Heart right ventricle (tissue), 16 donors: ENCODE data around the gene GRM8. TPM values are rescaled to one million over a fixed set of nuclear protein-coding genes. Genes with fewer than 3 reads are reported as not detected.

Experiments used
- ATAC-seq, 8 donors: fragments of 200-7000 bp; cut with Tn5 transposase; one replicate each; pipeline ENCODE4 v1.9.1; 2020; ENCODE audit warnings: mild to moderate bottlenecking in 8 of 8, moderate library complexity in 8 of 8, moderate number of reproducible peaks in 1 of 8
- DNase-seq, 2 donors: peaks; one replicate each; pipeline ENCODE4 v3.0.0-alpha.2; 2020
- H3K27ac ChIP-seq, 10 donors: fragments of 200-600 bp; sonication (generic) in 2 of 10; one replicate each; pipeline versions ENCODE4 v1.5.0 to v1.8.0; 2020 to 2022; ENCODE audit warnings: mild to moderate bottlenecking in 3 of 10
- H3K27me3 ChIP-seq, 7 donors: fragments of 200-600 bp; one replicate each; pipeline ENCODE4 v1.8.0; 2021 to 2022; ENCODE audit warnings: mild to moderate bottlenecking in 2 of 7
- H3K36me3 ChIP-seq, 9 donors: fragments of 200-600 bp; sonication (generic) in 1 of 9; one replicate each; pipeline versions ENCODE4 v1.5.0 to v1.8.0; 2020 to 2022; ENCODE audit warnings: mild to moderate bottlenecking in 2 of 9
- H3K4me1 ChIP-seq, 9 donors: fragments of 200-600 bp; sonication (generic) in 1 of 9; one replicate each; pipeline versions ENCODE4 v1.5.0 to v1.8.0; 2020 to 2022; ENCODE audit warnings: mild to moderate bottlenecking in 4 of 9
- H3K4me3 ChIP-seq, 10 donors: fragments of 200-600 bp; sonication (generic) in 2 of 10; one replicate each; pipeline versions ENCODE4 v1.5.0 to v1.8.0; 2020 to 2022; ENCODE audit warnings: mild to moderate bottlenecking in 7 of 10, moderate library complexity in 2 of 10
- H3K9me3 ChIP-seq, 11 donors: fragments of 200-600 bp in 10 of 11; sonication (generic) in 2 of 11; one replicate each; pipeline versions ENCODE4 v1.5.0 to v1.8.0; 2013 to 2022; ENCODE audit warnings: mild to moderate bottlenecking in 2 of 11, control low read depth in 1 of 11, moderate library complexity in 1 of 11
- CTCF ChIP-seq, 9 donors: fragments of 200-600 bp; sonication (generic) in 2 of 9; IDR thresholded peaks; one replicate each; pipeline versions ENCODE4 v1.5.0 to v1.8.0; 2021 to 2022; ENCODE audit warnings: antibody characterized with exemption in 9 of 9, mild to moderate bottlenecking in 5 of 9, moderate library complexity in 1 of 9
- WGBS, 2 donors: extraction: QIAGEN DNeasy Blood & Tissue Kit; methylation state at CpG; one replicate each; pipeline ENCODE4 v1.1.7; 2013; ENCODE audit warnings: inconsistent platforms in 1 of 2; 5-methylcytosine and 5-hydroxymethylcytosine counted together
- intact Hi-C, 10 donors: fragments of 100-400 bp; cut with DNase I; formaldehyde crosslinking; loops; one replicate each; pipeline versions ENCODE4 v1.11.1 to v1.14.2; 2022
- polyA plus RNA-seq, 2 donors: library from polyadenylated mRNA; stranded (reverse); fragments of 200-250 nt; gene quantifications; one replicate each; pipeline ENCODE4 v1.2.3, GENCODE V29; 2013
- total RNA-seq, 10 donors: library from RNA; stranded (reverse); fragmentation: NEBNext Ultra II Directional in 3 of 10; extraction: Animal tissue kit (Norgen Biotek cat#: 25700) in 3 of 10; gene quantifications; one replicate each; pipeline versions ENCODE4 v1.2.1 to v1.2.4, GENCODE V29; 2021 to 2023
- donor health status: Arrhythmogenic right ventricular cardiomyopathy.
- donor health status: ischemic (EF 13 %, LVEDD 7.1; RV severe dilation, severe dysfunction).
- donor health status: healthy with polysubstance abuse.
- donor health status: DM: no; HTN: yes; CAD: no.
- donor health status: DM: no; HTN: no; CAD: no.
- donor health status: ischemic (EF 25% LVEDD 6.9; RV normal size, moderate dysfunction).
- donor health status: ischemic (EF 25% LVEDD 5.7; RV mildly dilated, moderate dysfunction).
- donor health status: healthy.
- donor health status: DM: yes; HTN: yes; CAD: no.
- donor health status: Ischemic cardiomyopathy.
- donor health status: ischemic (EF 35%, LVEDD 5.7; RV mildly dilated, moderate dysfunction).
- donor health status: nonischemic (EF 11% LVEDD 7.7; RV severe dilation, severe dysfunction).
- donor health status: DM: yes; HTN: yes; CAD: no.
- donor health status: PGD.
- donor health status: ischemic (EF 29% LVEDD 5.4; RV normal size, mild dysfunction).
- donor health status: nonischemic (EF 23%, LVEDD 6.1; RV moderate dilation, normal function).

The GRM8 gene
- total and polyA plus RNA-seq, 12 donors = 0.13 to 0.68 (median 0.34) TPM; not detected in 5

GRCh38 chr7:126996659-126997058 is 256.1 kb downstream of the GRM8 start:
- 74 to 75% methylated on average over 1 of the region's 1 CpG for WGBS, 2 donors
- H3K27me3 ChIP-seq = no peaks in the 10 kb centered on the region
- H3K4me3 ChIP-seq = no peak overlapping the region
- H3K36me3 ChIP-seq = no peaks in the 10 kb centered on the region
- no peak for TF ChIP-seq CTCF (IDR thresholded peaks at IDR 0.05)
- no peak for DNase-seq
- intact Hi-C loops = loop anchor here in 1 of 10 donors (10.0 kb wide), 1 partner anchor 58 kb away; no protein-coding TSS in a partner anchor
- ATAC-seq = no peak
- H3K4me1 ChIP-seq = no peaks in the 10 kb centered on the region
- H3K9me3 ChIP-seq = peaks cover 0 to 3% (median 0%) of the 10 kb centered on the region in 11 donors
- H3K27ac ChIP-seq = no peak overlapping the region

- Histone ChIP-seq H3K27me3 (no peaks in the 10 kb centered on the region), H3K4me3 (no peak overlapping the region), H3K27ac (no peak overlapping the region), H3K36me3 (no peaks in the 10 kb centered on the region), H3K4me1 (no peaks in the 10 kb centered on the region), H3K9me3 (peaks cover 0 to 7% (median 0%) of the 10 kb centered on the region in 11 donors)
- no peak for DNase-seq
- WGBS, 2 donors = 80 to 86% methylated on average over 2 of the region's 2 CpGs
- TF ChIP-seq CTCF (IDR thresholded peaks at IDR 0.05) = no peak
- intact Hi-C loops = loop anchor here in 1 of 10 donors (10.0 kb wide), 1 partner anchor 61 kb away; no protein-coding TSS in a partner anchor
- no peak for ATAC-seq
These were observed 259.0 kb downstream of the GRM8 start for GRCh38 chr7:126993626-126994213.

GRCh38 chr7:126988022-126988421 is 264.7 kb downstream of the GRM8 start:
- Histone ChIP-seq H3K27me3 (no peaks in the 10 kb centered on the region), H3K36me3 (no peaks in the 10 kb centered on the region), H3K4me3 (no peak overlapping the region), H3K9me3 (peaks cover 0 to 7% (median 0%) of the 10 kb centered on the region in 11 donors), H3K27ac (no peak overlapping the region), H3K4me1 (no peaks in the 10 kb centered on the region)
- no peak for TF ChIP-seq CTCF (IDR thresholded peaks at IDR 0.05)
- intact Hi-C loops = no loop called here
- ATAC-seq = no peak
- DNase-seq = no peak
- 81 to 87% methylated on average over 4 of the region's 4 CpGs for WGBS, 2 donors

- H3K4me1 ChIP-seq = no peaks in the 10 kb centered on the region
- no peak overlapping the region for H3K4me3 ChIP-seq
- H3K27ac ChIP-seq = no peak overlapping the region
- intact Hi-C loops = no loop called here
- DNase-seq = no peak
- ATAC-seq = no peak
- 65% methylated on average over 2 of the region's 2 CpGs for WGBS, 2 donors
- no peaks in the 10 kb centered on the region for H3K36me3 ChIP-seq
- no peaks in the 10 kb centered on the region for H3K27me3 ChIP-seq
- no peaks in the 10 kb centered on the region for H3K9me3 ChIP-seq
- TF ChIP-seq CTCF (IDR thresholded peaks at IDR 0.05) = no peak
These were observed 273.0 kb downstream of the GRM8 start for GRCh38 chr7:126979722-126980121.
